Glutamatergic neuron (in vitro differentiated cells): Measurements from ENCODE around the gene NTSR2. TPM values are rescaled to one million over a fixed set of nuclear protein-coding genes. Genes with fewer than 3 reads are reported as not detected.

ENCODE experiments used
- DNase-seq: peaks from one replicate; pipeline ENCODE4 v3.0.0; 2022
- H3K27ac Mint-ChIP-seq: one replicate; pipeline ENCODE4 v1.8.0; 2020; ENCODE audit warnings: mild to moderate bottlenecking, mixed read lengths, inconsistent platforms; ENCODE audit not compliant: unreplicated experiment
- H3K27me3 Mint-ChIP-seq: one replicate; pipeline ENCODE4 v1.8.0; 2020; ENCODE audit warnings: mild to moderate bottlenecking, moderate library complexity, mixed read lengths, inconsistent platforms; ENCODE audit not compliant: unreplicated experiment
- H3K36me3 Mint-ChIP-seq: one replicate; pipeline ENCODE4 v1.8.0; 2020; ENCODE audit warnings: mild to moderate bottlenecking, mixed read lengths, inconsistent platforms; ENCODE audit not compliant: unreplicated experiment
- H3K4me1 Mint-ChIP-seq: one replicate; pipeline ENCODE4 v1.8.0; 2020; ENCODE audit warnings: mild to moderate bottlenecking, low read depth, mixed read lengths, inconsistent platforms; ENCODE audit not compliant: unreplicated experiment
- H3K4me3 Mint-ChIP-seq: one replicate; pipeline ENCODE4 v1.8.0; 2020; ENCODE audit warnings: mild to moderate bottlenecking, mixed read lengths, inconsistent platforms; ENCODE audit not compliant: unreplicated experiment
- H3K9me3 Mint-ChIP-seq: one replicate; pipeline ENCODE4 v1.8.0; 2020; ENCODE audit warnings: mild to moderate bottlenecking, moderate library complexity, mixed read lengths, inconsistent platforms; ENCODE audit not compliant: unreplicated experiment
- long read RNA-seq: library from polyadenylated mRNA; unstranded; transcript quantifications from one replicate; pipeline ENCODE4 v2.0.0, GENCODE V29; 2020; ENCODE audit not compliant: unreplicated experiment
- total RNA-seq: library from RNA; stranded (reverse); fragmentation: NEBNext Ultra II Directional; extraction: Animal tissue kit (Norgen Biotek cat#: 25700); gene quantifications from one replicate; pipeline ENCODE4 v1.2.1, GENCODE V29; 2021; ENCODE audit not compliant: unreplicated experiment
- TF ChIP-seq, protein P1 (sequence below): fragments of 200-600 bp; sonication (generic); IDR thresholded peaks from one replicate; pipeline ENCODE4 v1.5.0; 2021; ENCODE audit not compliant: partially characterized antibody, unreplicated experiment

The NTSR2 gene, protein sequence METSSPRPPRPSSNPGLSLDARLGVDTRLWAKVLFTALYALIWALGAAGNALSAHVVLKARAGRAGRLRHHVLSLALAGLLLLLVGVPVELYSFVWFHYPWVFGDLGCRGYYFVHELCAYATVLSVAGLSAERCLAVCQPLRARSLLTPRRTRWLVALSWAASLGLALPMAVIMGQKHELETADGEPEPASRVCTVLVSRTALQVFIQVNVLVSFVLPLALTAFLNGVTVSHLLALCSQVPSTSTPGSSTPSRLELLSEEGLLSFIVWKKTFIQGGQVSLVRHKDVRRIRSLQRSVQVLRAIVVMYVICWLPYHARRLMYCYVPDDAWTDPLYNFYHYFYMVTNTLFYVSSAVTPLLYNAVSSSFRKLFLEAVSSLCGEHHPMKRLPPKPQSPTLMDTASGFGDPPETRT
- total RNA-seq: not detected
- long read RNA-seq: 0 reads

DNA sequence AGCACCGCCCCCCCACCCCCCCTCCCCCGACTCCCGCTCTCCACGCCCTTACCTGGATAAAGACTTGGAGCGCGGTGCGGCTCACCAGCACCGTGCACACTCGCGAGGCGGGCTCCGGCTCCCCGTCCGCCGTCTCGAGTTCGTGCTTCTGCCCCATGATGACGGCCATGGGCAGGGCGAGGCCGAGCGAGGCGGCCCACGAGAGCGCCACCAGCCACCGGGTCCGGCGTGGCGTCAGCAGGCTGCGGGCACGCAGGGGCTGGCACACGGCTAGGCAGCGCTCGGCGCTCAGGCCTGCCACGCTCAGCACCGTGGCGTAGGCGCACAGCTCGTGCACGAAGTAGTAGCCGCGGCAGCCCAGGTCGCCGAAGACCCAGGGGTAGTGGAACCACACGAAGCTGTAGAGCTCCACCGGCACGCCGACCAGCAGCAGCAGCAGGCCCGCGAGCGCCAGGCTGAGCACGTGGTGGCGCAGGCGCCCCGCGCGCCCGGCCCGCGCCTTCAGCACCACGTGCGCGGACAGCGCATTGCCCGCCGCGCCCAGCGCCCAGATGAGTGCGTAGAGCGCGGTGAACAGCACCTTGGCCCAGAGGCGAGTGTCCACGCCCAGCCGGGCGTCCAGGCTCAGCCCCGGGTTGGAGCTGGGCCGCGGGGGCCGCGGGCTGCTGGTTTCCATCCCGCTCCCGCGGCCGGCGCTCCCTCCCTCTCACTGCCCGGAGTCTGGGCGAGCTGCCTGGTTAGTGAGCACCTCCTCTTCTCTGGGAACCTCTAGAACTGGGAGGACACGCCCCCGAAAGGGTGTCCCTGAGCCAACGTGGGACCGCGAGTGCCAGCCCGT is at the start of gene NTSR2:
Gene NTSR2, minus strand, starts transcription at position 742 of the 838 bp plus-strand sequence. Its CDS starts 66 bp downstream, at position 676.
- Mint-ChIP-seq H3K36me3 (peaks cover 9% of the 10 kb centered on the region), H3K27ac (no peak within 1 kb of the TSS), H3K4me3 (peak within 1 kb of the TSS; percentile 16), H3K27me3 (peaks cover 8% of the 10 kb centered on the region), H3K9me3 (no peaks in the 10 kb centered on the region), H3K4me1 (no peaks in the 10 kb centered on the region)
- TF ChIP-seq, protein P1, sequence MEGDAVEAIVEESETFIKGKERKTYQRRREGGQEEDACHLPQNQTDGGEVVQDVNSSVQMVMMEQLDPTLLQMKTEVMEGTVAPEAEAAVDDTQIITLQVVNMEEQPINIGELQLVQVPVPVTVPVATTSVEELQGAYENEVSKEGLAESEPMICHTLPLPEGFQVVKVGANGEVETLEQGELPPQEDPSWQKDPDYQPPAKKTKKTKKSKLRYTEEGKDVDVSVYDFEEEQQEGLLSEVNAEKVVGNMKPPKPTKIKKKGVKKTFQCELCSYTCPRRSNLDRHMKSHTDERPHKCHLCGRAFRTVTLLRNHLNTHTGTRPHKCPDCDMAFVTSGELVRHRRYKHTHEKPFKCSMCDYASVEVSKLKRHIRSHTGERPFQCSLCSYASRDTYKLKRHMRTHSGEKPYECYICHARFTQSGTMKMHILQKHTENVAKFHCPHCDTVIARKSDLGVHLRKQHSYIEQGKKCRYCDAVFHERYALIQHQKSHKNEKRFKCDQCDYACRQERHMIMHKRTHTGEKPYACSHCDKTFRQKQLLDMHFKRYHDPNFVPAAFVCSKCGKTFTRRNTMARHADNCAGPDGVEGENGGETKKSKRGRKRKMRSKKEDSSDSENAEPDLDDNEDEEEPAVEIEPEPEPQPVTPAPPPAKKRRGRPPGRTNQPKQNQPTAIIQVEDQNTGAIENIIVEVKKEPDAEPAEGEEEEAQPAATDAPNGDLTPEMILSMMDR: no peak
- peak; percentile 48 for DNase-seq

DNA sequence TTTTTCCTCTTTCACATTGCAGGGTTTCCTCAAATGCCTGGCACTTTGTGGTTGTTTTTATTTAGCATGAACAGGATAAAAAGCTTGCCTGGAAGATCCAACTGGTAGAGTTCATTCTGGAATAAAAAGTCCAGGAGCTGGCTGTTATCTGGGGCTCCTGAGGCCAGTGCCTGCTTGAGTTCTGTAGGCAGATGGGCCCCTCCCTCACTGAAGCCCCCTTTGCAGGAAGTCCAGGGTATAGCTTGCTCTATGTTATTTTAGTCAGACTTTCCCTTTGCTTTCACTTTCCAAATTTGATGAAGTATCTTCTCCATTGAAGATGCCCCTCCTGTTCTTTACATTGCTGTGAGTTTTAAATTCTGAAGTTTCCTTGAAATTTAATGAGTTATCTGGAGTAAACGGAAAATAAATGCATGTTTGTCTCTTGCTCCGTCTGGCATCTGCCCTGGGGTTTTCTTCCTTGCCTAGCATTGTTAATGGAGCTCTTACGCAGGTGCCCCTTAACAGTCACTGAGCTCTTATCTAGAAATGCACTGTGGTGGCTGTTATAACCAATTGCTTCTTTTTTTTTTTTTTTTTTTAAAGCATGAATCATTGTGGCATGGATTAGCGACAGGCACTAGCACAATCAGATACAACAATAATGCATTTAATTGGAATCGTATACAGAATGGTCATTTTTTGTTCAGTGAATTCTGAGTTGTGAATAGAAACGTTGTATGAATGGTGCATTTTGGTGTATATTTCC is 49.4 kb upstream of the NTSR2 start:
- Mint-ChIP-seq H3K27me3 (peaks cover 6% of the 10 kb centered on the region), H3K27ac (no peak overlapping the region), H3K36me3 (no peaks in the 10 kb centered on the region), H3K4me1 (peaks cover 3% of the 10 kb centered on the region), H3K4me3 (no peak overlapping the region), H3K9me3 (peaks cover 3% of the 10 kb centered on the region)
- no peak for DNase-seq
- TF ChIP-seq, protein P1: no peak

DNA sequence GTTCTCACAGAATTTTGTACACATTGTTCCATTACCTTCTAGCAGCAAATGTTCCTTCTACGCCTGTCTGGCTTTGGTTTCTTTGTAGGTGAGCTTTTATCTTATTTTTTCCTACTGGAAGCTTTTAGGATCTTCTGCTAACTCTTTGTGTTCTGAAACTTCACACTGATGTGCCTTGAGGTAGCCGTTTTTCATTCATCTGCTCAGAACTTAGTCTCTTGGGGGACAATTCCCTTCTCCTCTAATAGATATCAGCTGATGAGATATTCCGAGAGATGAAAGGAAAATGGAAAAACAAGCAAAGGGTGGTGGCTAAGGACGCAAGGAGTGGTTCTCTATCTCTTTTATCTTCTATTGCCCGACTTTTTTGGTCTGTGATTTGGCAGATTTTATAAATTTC is 48.6 kb upstream of the NTSR2 start:
- H3K9me3 Mint-ChIP-seq: peaks cover 3% of the 10 kb centered on the region
- no peak for DNase-seq
- peaks cover 3% of the 10 kb centered on the region for H3K4me1 Mint-ChIP-seq
- H3K27me3 Mint-ChIP-seq: peaks cover 6% of the 10 kb centered on the region
- H3K36me3 Mint-ChIP-seq: no peaks in the 10 kb centered on the region
- TF ChIP-seq, protein P1: no peak
- no peak overlapping the region for H3K4me3 Mint-ChIP-seq
- H3K27ac Mint-ChIP-seq: no peak overlapping the region

DNA sequence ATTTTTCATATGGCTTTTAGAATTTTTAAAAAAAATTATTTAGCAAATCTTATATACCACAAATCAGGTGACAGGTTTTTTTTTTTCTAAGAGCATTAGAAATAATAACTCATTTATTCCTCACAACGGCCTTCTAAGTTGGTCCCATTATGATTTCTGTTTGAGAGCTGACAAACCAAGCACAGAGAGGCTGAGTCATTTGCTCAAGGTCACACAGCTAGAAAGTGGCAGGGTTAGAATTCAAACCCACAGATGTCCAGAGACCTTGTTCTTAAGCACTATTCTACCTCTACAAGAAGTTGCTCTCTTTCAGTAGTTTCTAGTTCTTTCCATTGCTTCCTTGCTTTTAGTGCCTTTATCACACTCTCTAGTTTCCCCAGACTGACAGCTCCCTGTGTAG is 47.6 kb upstream of the NTSR2 start:
- no peak for DNase-seq
- H3K4me3 Mint-ChIP-seq: no peak overlapping the region
- H3K4me1 Mint-ChIP-seq: peaks cover 3% of the 10 kb centered on the region
- peaks cover 3% of the 10 kb centered on the region for H3K9me3 Mint-ChIP-seq
- no peaks in the 10 kb centered on the region for H3K36me3 Mint-ChIP-seq
- no peak overlapping the region for H3K27ac Mint-ChIP-seq
- H3K27me3 Mint-ChIP-seq: peaks cover 6% of the 10 kb centered on the region
- TF ChIP-seq, protein P1: no peak
